IMR-90 (cell line): ENCODE measurements around the gene ROBO1. TPM values are rescaled to one million over a fixed set of nuclear protein-coding genes. Genes with fewer than 3 reads are reported as not detected.

ENCODE experiments used
- ATAC-seq: fragments of 200-7000 bp; cut with Tn5 transposase; 2 replicates; pipeline ENCODE4 v1.9.1; 2020; ENCODE audit warnings: low read depth, mild to moderate bottlenecking, moderate library complexity
- BruUV-seq: library from RNA; stranded (reverse); fragments of 400-500 nt; replicated peaks from 2 replicates; lab custom pipeline; 2021; lab: Mats Ljungman, UMichigan
- CTCF ChIA-PET: fragments of 300-600 bp; formaldehyde crosslinking; extraction: SDS; loops from one replicate; lab custom pipeline; 2021; ENCODE audit warnings: antibody characterized with exemption; lab: Yijun Ruan, JAX
- POLR2A ChIA-PET: fragments of 300-600 bp; sonication (Branson Sonifier 250); formaldehyde crosslinking; loops from one replicate; lab custom pipeline; 2022; ENCODE audit warnings: antibody characterized with exemption; ENCODE audit not compliant: unreplicated experiment; lab: Charles Lee
- DNase-seq: peaks from one replicate; pipeline ENCODE4 v3.0.0; 2013
- H2AFZ ChIP-seq: replicated peaks from 2 replicates; pipeline ENCODE3; 2013; ENCODE audit warnings: low read length, mild to moderate bottlenecking; ENCODE audit not compliant: poor library complexity
- H2AK5ac ChIP-seq: 2 replicates; pipeline ENCODE4 v1.6.1; 2013; ENCODE audit warnings: low read depth, low read length, inconsistent platforms
- H2AK9ac ChIP-seq: replicated peaks from 2 replicates; pipeline ENCODE3; 2013; ENCODE audit warnings: mild to moderate bottlenecking, low read depth, low read length, moderate library complexity; ENCODE audit not compliant: poor library complexity
- H2BK120ac ChIP-seq: 2 replicates; pipeline ENCODE4 v1.6.1; 2013; ENCODE audit warnings: low read depth, low read length, inconsistent platforms
- H2BK15ac ChIP-seq: 3 replicates; pipeline ENCODE4 v1.6.1; 2013; ENCODE audit warnings: low read depth, low read length, inconsistent platforms
- H2BK20ac ChIP-seq: 2 replicates; pipeline ENCODE4 v1.6.1; 2013; ENCODE audit warnings: low read depth, mild to moderate bottlenecking, inconsistent platforms, low read length, moderate library complexity
- H2BK5ac ChIP-seq: 2 replicates; pipeline ENCODE4 v1.6.1; 2013; ENCODE audit warnings: mild to moderate bottlenecking, low read depth, low read length, inconsistent platforms; ENCODE audit not compliant: poor library complexity, severe bottlenecking
- H3K14ac ChIP-seq: replicated peaks from 2 replicates; pipeline ENCODE4 v1.6.1; 2013; ENCODE audit warnings: low read depth, low read length, inconsistent platforms
- H3K18ac ChIP-seq: 2 replicates; pipeline ENCODE4 v1.6.1; 2013; ENCODE audit warnings: low read depth, low read length, control low read depth
- H3K23ac ChIP-seq: 2 replicates; pipeline ENCODE4 v1.6.1; 2013; ENCODE audit warnings: low read depth, low read length, inconsistent platforms
- H3K27ac ChIP-seq: 2 replicates; pipeline ENCODE4 v1.5.1; 2013; ENCODE audit warnings: mild to moderate bottlenecking, control low read depth, low read length; ENCODE audit not compliant: insufficient read depth
- H3K27me3 ChIP-seq: 2 replicates; pipeline ENCODE4 v1.6.1; 2013; ENCODE audit warnings: low read length; ENCODE audit not compliant: control insufficient read depth, insufficient read depth
- H3K36me3 ChIP-seq: 2 replicates; pipeline ENCODE4 v1.6.1; 2013; ENCODE audit warnings: low read length, mixed read lengths; ENCODE audit not compliant: control insufficient read depth, insufficient read depth
- H3K4ac ChIP-seq: 2 replicates; pipeline ENCODE4 v1.6.1; 2013; ENCODE audit warnings: low read depth, low read length, inconsistent platforms
- H3K4me1 ChIP-seq: 2 replicates; pipeline ENCODE4 v1.6.1; 2013; ENCODE audit warnings: low read length, mixed read lengths; ENCODE audit not compliant: control insufficient read depth, insufficient read depth
- H3K4me2 ChIP-seq: 2 replicates; pipeline ENCODE4 v1.6.1; 2013; ENCODE audit warnings: low read depth, mild to moderate bottlenecking, control low read depth, low read length, moderate library complexity
- H3K4me3 ChIP-seq: 2 replicates; pipeline ENCODE4 v1.5.1; 2013; ENCODE audit warnings: low read depth, mild to moderate bottlenecking, control low read depth, low read length, moderate library complexity; ENCODE audit not compliant: insufficient read depth
- H3K56ac ChIP-seq: 2 replicates; pipeline ENCODE4 v1.6.1; 2013; ENCODE audit warnings: low read length, inconsistent platforms; ENCODE audit not compliant: insufficient read depth; ENCODE audit errors: extremely low read depth
- H3K79me1 ChIP-seq, 2 experiments: 2 replicates each; pipeline ENCODE4 v1.6.1; 2013; ENCODE audit warnings: low read length in 2 of 2, inconsistent platforms in 1 of 2, low read depth in 1 of 2
- H3K9ac ChIP-seq: 2 replicates; pipeline ENCODE4 v1.6.1; 2013; ENCODE audit warnings: low read depth, low read length, control low read depth
- H3K9me1 ChIP-seq: 2 replicates; pipeline ENCODE4 v1.6.1; 2013; ENCODE audit warnings: low read length, inconsistent platforms; ENCODE audit not compliant: insufficient read depth
- H3K9me3 ChIP-seq: 2 replicates; pipeline ENCODE4 v1.6.1; 2013; ENCODE audit warnings: low read length; ENCODE audit not compliant: control insufficient read depth, insufficient read depth
- H4K20me1 ChIP-seq: 2 replicates; pipeline ENCODE4 v1.6.1; 2013; ENCODE audit warnings: low read length, inconsistent platforms; ENCODE audit not compliant: insufficient read depth
- H4K5ac ChIP-seq: 2 replicates; pipeline ENCODE4 v1.6.1; 2013; ENCODE audit warnings: mild to moderate bottlenecking, low read depth, low read length, control low read depth
- H4K8ac ChIP-seq, 2 experiments: 2 replicates each; pipeline ENCODE4 v1.6.1; 2013; ENCODE audit warnings: low read depth in 2 of 2, low read length in 2 of 2, control low read depth in 1 of 2, inconsistent platforms in 1 of 2
- H4K91ac ChIP-seq: 2 replicates; pipeline ENCODE4 v1.6.1; 2013; ENCODE audit warnings: low read depth, low read length, inconsistent platforms; ENCODE audit not compliant: insufficient read depth
- BHLHE40 ChIP-seq: fragments of 150-350 bp; IDR thresholded peaks from 2 replicates; pipeline ENCODE4 v1.6.1; 2016; ENCODE audit warnings: mild to moderate bottlenecking, low read depth, low read length
- CEBPB ChIP-seq: IDR thresholded peaks from 2 replicates; pipeline ENCODE4 v1.6.1; 2012; ENCODE audit warnings: low read depth, low read length, improper control_type of control experiment
- CHD1 ChIP-seq: IDR thresholded peaks from 2 replicates; pipeline ENCODE4 v1.6.1; 2012; ENCODE audit warnings: low read depth, low read length, improper control_type of control experiment
- FOS ChIP-seq: fragments of 150-350 bp; IDR thresholded peaks from 2 replicates; pipeline ENCODE4 v1.6.1; 2016; ENCODE audit warnings: low read depth, low read length
- MAZ ChIP-seq: IDR thresholded peaks from 2 replicates; pipeline ENCODE4 v1.6.1; 2012; ENCODE audit warnings: low read depth, mild to moderate bottlenecking, low read length, improper control_type of control experiment, moderate library complexity, borderline replicate concordance
- MXI1 ChIP-seq: IDR thresholded peaks from 2 replicates; pipeline ENCODE4 v1.6.1; 2012; ENCODE audit warnings: low read depth, mild to moderate bottlenecking, low read length, moderate library complexity, borderline replicate concordance
- POLR2A ChIP-seq: IDR thresholded peaks from 2 replicates; pipeline ENCODE4 v1.6.1; 2012; ENCODE audit warnings: mild to moderate bottlenecking, low read depth, low read length
- RCOR1 ChIP-seq: IDR thresholded peaks from 2 replicates; pipeline ENCODE4 v1.6.1; 2012; ENCODE audit warnings: mild to moderate bottlenecking, low read length, improper control_type of control experiment; ENCODE audit not compliant: insufficient replicate concordance
- SMC3 ChIP-seq: fragments of 150-350 bp; IDR thresholded peaks from 2 replicates; pipeline ENCODE4 v1.6.1; 2016; ENCODE audit warnings: low read depth, mild to moderate bottlenecking, antibody characterized with exemption, low read length, moderate library complexity
- WGBS, 2 experiments: methylation state at CpG; one replicate each; pipeline versions ENCODE4 v1.1.5 to v1.1.7; 2013; ENCODE audit warnings: missing lambda C conversion rate in 2 of 2; ENCODE audit not compliant: insufficient read length in 1 of 2; ENCODE audit errors: extremely low coverage in 2 of 2; 5-methylcytosine and 5-hydroxymethylcytosine counted together
- dilution Hi-C: fragments of 300-500 bp; cut with HindIII; formaldehyde crosslinking; loops from one replicate; pipeline ENCODE4 v1.14.3; 2018; ENCODE audit warnings: low sequenced_read_pairs; ENCODE audit not compliant: unreplicated experiment
- in situ Hi-C: fragments of 300-500 bp; cut with MboI; formaldehyde crosslinking; loops from 3 replicates; pipeline ENCODE4 v1.14.3; 2019; ENCODE audit warnings: low sequenced_read_pairs, inconsistent platforms, mixed read lengths
- intact Hi-C: fragments of 100-400 bp; cut with micrococcal nuclease; formaldehyde crosslinking; loops from 2 replicates; pipeline ENCODE4 v1.10.0; 2022
- polyA plus RNA-seq, 3 experiments: library from polyadenylated mRNA; depleted of rRNA; stranded (reverse); fragments of >200 nt; gene quantifications; 2 replicates each; pipeline ENCODE4 v1.2.3, GENCODE V29; 2012; ENCODE audit warnings: low replicate concordance in 1 of 3
- total RNA-seq: library from RNA; depleted of rRNA; stranded (reverse); fragments of >200 nt; gene quantifications from 2 replicates; pipeline ENCODE4 v1.2.3, GENCODE V29; 2012
- TF ChIP-seq, protein P1 (sequence below): fragments of 150-350 bp; IDR thresholded peaks from 2 replicates; pipeline ENCODE4 v1.6.1; 2016; ENCODE audit warnings: low read depth, mild to moderate bottlenecking, low read length, moderate library complexity, borderline replicate concordance

The ROBO1 gene
- total and polyA plus RNA-seq, 2 of the 4 experiments (the other 2 are of a cell fraction): 24.1 to 53.9 TPM

DNA sequence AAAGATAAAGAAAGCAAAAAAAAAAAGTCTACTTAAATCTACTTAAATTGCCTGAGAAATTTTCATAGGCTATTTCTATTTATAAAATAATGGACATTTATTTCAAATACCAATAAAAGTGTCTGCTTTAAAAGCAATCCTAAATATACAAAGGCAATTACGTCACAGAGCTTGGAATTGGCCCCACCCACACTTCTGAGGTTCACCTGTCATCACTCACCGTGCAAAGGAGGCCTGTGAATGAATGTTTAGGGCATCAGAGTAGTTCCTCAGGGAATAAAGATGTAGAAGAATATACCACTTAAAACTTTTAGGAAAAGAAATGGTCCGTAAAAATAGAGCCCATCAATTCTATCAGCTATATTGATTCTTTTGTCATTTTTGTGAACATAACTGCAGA is 621.8 kb downstream of the ROBO1 start:
- Histone ChIP-seq H3K9ac (no peak overlapping the region), H3K23ac (no peak overlapping the region), H2BK5ac (no peak overlapping the region), H3K4me3 (no peak overlapping the region), H3K79me1 (no peaks in the 10 kb centered on the region), H3K9me3 (no peaks in the 10 kb centered on the region), H3K56ac (no peak overlapping the region), H4K5ac (no peak overlapping the region), H3K18ac (no peak overlapping the region), H2AK5ac (no peak overlapping the region), H3K27me3 (no peaks in the 10 kb centered on the region), H4K91ac (no peak overlapping the region), H2BK20ac (no peak overlapping the region), H3K27ac (no peak overlapping the region), H3K4ac (no peak overlapping the region), H3K4me1 (no peaks in the 10 kb centered on the region), H3K36me3 (no peaks in the 10 kb centered on the region), H4K8ac (no peak overlapping the region), H2BK15ac (no peak overlapping the region), H2AFZ (no peak overlapping the region), H2BK120ac (no peak overlapping the region), H3K4me2 (no peak overlapping the region), H4K20me1 (no peaks in the 10 kb centered on the region), H3K9me1 (peaks cover 1% of the 10 kb centered on the region; the same call in 1 of the 2 replicates), H3K14ac (no peak overlapping the region), H2AK9ac (no peak overlapping the region)
- TF ChIP-seq, protein P1, sequence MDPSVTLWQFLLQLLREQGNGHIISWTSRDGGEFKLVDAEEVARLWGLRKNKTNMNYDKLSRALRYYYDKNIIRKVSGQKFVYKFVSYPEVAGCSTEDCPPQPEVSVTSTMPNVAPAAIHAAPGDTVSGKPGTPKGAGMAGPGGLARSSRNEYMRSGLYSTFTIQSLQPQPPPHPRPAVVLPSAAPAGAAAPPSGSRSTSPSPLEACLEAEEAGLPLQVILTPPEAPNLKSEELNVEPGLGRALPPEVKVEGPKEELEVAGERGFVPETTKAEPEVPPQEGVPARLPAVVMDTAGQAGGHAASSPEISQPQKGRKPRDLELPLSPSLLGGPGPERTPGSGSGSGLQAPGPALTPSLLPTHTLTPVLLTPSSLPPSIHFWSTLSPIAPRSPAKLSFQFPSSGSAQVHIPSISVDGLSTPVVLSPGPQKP: no peak
- TF ChIP-seq BHLHE40 (no peak), FOS (no peak), CEBPB (no peak), CHD1 (no peak), POLR2A (no peak), RCOR1 (no peak), MXI1 (no peak), SMC3 (no peak), MAZ (no peak)
- ChIA-PET CTCF (interaction anchor here (1.3 kb wide), 1 partner anchor 60 kb away, joined by 3 read pairs; no protein-coding TSS in a partner anchor), POLR2A (no interaction called here)
- no TSS peak for BruUV-seq
- dilution Hi-C loops: no loop called here
- WGBS, 2 experiments: no CpG with 5 or more reads among the region's 3 CpGs
- in situ Hi-C loops: no loop called here
- ATAC-seq: no peak
- no peak for DNase-seq
- intact Hi-C loops: no loop called here
